ENCODE measurements around the gene ITPRIPL1.

Gene ITPRIPL1

DNA sequence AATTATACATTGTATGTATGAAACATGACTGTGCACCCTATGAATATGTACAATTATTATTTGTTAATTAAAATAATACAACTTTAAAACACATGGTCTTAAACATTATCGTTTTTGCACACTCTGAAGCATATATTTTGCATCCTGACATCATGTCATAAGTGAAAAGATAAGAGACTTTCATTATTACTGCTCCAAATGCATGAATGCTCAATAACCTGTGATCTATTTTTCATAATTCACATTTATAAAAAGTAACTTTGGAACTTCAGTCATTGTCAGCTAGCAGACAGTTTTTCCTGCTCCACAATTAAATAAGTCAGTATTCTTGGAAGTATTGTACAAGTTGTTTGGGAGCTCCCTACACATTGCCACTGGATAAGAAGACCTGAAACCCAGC, 1.3 kb upstream of the ITPRIPL1 start:
- DNase-seq: no peak

DNA sequence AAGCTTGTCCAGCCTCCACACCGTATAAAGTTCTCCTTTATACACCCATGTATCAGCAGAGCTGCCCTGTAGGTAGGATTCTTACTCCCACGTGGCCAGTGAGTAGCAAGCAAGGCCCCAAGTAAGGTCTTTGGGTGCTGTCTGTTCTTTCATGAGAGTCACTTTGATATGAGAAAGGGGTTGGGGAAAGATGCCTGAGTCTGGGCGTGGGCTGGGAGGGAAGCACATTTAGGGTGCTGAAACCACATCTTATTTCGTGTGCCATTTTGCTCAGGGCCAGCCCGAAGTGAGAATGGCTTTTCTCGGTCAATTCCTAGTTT, 436 bp upstream of the ITPRIPL1 start:
- DNase-seq: no peak

DNA sequence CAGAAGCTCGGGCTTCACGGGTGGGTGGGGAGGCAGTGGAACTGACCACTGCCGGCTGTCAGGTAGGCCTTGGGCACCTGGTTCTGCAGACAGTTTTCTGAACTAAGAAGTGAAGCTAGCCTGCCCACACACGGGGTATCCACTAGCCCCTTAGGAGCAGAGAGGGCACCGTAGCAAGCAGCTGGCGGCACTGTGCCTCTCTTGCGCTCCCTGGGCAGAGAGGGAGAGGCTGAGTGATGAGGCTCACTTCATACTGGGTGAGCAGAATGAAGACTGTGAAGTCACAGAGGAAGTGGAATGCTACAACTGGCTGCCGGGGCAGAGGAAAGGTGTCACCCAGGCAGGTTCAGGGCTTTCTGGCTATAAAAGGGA, 753 bp downstream of the ITPRIPL1 start:
- DNase-seq: no peak

DNA sequence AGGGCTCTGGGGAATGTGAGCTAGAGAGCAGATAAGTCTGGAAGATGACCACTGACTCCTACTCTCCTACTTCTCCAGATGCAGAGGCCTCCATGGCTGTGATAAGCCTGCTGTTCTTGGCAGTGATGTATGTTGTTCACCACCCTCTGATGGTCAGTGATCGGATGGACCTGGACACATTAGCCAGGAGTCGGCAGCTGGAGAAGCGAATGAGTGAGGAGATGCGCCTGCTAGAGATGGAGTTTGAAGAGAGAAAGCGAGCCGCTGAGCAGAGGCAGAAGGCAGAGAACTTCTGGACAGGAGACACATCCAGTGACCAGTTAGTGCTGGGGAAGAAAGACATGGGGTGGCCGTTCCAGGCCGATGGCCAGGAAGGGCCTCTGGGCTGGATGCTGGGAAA, 1.4 kb downstream of the ITPRIPL1 start:
- DNase-seq: no peak

DNA sequence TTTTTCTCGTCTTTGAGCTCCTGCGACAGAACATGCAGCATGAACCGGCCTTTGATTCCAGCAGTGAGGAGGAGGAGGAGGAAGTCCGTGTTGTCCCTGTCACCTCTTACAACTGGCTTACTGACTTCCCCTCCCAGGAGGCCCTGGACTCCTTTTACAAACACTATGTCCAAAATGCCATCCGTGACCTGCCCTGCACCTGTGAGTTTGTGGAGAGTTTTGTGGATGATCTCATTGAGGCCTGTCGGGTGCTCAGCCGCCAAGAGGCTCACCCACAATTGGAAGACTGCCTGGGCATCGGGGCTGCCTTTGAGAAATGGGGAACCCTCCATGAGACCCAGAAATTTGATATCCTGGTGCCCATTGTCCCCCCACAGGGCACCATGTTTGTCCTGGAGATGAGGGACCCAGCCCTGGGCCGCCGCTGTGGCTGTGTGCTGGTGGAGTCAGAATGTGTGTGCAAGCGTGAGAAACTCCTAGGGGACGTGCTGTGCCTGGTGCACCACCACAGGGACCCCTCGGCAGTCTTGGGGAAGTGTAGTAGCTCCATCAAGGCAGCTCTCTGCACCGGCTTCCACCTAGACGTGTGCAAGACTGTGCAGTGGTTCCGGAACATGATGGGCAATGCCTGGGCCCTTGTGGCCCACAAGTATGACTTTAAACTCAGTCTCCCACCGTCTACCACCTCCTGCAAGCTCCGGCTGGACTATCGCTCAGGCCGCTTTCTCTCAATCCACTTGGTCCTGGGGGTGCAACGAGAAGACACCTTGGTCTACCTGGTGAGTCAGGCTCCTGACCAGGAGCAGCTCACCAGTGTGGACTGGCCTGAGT, 2.1 kb downstream of the ITPRIPL1 start:
- DNase-seq: no peak

DNA sequence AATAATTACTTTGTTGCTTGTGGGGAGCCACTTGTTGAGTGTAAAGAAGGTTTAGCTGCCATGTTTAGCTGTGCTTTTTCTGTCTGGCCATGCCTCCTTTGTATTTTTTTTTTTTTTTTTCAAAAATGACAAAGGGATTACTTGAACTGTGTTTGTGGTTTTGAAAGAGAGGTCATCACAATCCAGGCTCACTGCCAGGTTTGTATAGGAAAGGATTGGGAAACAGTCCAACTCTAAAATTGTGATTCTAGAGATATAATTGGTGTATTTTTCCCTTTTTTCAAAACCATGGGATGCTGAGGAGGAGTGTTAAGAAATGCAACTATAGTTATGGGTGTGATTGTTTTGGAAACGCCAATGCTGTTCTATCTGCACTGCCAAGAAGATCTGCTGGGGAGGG, 4.3 kb downstream of the ITPRIPL1 start:
- DNase-seq: no peak

DNA sequence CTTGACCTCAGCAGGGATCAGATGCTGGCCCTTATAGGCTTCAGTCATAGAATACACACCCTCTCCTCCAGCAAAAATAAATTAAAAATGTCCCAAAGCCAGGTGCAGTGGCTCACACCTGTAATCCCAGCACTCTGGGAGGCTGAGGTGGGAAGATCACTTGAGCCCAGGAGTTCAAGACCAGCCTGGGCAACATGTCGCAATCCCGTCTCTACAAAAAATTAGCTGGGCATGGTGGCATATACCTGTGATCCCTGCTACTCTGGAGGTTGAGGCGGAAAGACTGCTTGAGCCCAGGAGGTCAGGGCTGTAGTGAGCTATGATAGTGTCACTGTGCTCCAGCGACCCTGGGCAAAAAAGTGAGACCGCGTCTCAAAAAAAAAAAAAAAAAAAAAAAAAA, 4.8 kb downstream of the ITPRIPL1 start:
- no peak for DNase-seq

DNA sequence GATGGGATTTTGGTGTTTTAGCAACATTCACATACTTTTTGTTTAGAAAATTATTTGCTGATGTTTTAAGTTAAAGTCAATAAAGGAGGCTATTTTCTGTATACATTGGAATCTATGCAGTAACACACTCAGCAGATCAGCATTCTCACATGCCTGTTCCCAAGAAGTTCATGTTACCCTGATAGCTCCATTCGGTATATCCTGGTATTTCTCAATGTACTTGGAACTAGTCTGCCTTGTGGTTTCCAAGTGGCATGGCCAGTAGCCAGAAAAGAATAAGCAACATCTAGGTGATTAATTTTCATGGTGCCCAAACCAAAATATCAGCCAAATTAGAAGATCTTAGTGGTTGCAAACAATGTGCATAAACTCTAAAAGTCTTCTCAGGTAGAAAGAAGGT, 5.3 kb downstream of the ITPRIPL1 start:
- peak; percentile 3 for DNase-seq

DNA sequence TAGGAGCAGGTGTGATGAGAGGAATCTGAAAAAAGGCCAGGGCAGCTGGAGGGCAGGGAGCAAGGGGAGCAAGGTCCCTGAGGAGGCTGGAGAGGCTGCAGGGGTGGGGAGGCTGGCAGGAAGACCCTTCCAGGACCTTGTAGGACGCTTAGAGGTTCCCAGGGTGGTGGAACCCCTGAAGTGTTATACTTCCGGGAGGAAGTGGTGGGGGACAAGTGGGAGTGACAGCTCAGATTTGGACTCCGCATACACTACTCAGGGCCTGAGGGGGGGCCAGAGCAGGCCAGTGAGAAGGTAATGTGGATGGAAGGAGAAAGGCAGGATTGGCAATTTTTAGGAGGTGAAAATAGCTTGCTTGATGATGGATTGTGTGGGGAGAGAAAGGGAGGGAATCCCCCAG, 8.6 kb downstream of the ITPRIPL1 start:
- no peak for DNase-seq

DNA sequence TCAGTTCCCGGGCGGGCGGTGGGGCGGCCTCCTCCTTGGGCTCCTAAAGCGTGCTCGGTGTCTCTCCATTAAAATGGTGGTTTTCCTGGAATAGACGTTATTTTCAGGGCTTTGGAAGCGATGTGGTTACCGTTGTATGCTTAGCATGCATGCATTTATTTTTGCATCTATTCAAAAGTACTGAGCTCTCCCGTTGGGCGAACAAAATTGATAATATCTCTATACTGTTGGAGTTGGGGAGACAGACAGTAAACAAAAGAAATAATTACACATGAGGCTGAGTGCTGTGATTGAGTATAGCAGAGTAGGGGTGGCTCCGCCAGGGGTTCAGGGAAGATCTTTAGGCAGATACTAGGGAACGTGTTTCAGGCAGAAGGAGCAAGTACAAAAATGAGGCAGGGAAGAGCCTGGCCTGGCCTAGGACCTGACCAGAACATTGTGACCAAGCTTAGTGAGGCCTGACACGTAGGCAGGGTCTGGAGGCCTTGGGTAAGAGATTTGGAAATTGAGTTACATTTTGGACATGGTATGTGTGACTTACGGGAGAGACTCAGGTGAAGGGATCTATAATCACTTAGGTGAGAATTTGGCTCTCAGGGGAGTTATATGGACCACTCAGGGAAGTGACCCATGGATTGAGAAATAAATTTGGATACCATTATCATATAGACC, 11.1 kb downstream of the ITPRIPL1 start:
- DNase-seq: no peak

DNA sequence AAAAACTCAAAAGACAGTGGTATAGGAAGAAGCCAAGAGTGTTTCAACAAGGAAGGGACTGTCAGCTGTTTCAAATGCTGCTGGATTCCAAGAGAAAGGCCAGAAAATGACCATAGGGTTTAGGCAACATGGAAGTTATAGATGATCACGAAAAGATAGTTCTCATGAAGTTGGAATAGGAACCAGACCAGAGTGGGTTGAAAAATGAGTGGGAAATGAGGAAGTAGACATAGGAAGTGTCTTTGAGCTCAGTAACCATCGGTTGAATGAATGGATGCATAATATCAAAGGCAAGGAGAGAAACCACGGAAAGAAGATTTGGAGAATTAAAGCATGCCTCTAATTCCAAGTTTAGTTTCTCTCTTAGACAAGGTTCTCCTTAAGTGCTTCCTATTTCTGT, 11.8 kb downstream of the ITPRIPL1 start:
- DNase-seq: no peak

DNA sequence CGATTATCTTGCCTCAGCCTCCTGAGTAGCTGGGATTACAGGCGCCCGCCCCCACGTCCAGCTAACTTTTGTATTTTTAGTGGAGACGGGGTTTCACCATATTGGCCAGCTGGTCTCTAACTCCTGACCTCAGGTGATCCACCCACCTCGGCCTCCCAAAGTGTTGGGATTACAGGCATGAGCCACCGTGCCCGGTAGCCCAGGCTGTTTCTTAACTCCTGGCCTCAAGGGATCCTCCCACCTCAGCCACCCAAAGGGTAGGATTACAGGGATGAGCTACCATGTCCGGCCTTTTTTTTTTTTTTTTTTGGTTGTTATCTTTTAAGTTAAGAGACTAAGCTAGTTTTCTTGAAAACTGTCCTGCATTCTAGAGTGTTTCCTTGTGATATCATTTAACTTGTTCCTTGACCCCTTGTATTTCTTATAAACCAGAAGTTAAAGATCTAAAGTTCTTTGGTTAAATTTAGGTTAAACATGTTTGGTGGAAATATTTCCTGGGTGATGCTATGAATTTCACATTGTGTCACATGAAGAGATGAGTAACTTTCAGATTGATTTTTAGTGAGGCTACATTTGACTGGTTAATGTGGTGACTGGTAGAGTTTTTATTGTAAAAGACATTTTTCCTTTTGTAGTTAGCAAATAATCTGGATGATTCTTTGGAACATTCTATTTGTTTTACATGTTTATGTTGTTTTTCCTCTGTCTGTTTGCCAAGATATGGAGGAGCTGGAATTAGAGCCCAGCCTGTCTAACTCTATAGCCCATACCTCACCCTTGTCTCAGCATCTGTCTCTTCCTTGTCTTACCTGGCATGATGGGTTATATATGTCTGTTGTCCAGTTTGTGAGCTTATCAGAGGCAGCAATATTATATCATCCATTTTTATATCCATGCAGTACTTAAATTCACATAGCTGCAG, 15.6 kb downstream of the ITPRIPL1 start:
- DNase-seq: no peak

DNA sequence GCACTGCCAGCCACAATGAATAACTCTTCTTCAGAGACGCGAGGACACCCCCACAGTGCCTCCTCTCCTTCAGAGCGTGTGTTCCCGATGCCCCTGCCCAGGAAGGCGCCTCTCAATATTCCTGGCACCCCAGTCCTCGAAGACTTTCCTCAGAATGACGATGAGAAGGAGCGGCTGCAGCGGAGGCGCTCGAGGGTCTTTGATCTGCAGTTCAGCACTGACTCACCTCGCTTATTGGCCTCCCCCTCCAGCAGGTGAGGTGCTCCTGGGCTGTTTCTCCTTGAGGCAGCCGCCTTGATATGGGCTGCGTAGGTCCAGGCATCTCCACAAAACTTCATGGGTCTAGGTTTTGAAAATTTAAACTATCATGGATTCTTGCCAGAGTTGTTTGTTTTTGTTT, 16.5 kb downstream of the ITPRIPL1 start:
- DNase-seq: no peak

DNA sequence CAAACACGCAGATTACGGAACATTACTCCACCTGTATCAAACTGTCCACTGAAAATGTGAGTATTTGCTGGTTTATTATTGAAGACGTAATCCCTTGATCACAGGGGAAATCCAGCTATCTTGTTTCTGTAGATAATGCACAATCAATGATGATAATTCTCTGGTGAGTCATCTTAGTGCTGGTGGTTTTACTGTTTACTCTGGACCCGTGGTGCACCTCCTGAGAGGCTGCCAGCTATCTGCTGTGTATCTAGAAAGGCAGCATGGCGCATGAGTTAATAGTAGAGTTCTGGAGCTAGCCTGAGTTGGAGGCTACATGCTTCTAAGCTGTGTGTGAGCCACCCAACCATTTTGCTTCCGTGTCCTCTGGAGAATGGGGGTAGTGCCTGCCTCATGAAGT, 17.0 kb downstream of the ITPRIPL1 start:
- no peak for DNase-seq

DNA sequence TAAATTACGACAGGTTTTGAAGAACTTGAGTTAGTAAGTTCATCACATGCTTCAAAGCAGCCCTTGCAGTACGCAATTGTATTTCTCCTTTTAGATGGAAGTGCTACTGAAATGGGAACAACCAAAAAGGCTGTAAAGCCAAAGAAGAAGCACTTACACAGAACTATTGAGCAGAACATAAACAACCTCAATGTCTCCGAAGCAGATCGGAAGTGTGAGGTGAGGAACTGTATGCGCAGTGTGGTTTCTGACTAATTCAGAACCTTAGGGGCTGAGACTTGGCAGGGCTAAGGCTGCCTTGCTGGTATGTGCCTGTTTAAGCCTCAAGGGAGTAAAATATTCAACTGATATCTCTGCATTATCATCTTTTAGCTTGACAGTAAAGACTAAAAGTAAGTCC, 18.9 kb downstream of the ITPRIPL1 start:
- DNase-seq: no peak

DNA sequence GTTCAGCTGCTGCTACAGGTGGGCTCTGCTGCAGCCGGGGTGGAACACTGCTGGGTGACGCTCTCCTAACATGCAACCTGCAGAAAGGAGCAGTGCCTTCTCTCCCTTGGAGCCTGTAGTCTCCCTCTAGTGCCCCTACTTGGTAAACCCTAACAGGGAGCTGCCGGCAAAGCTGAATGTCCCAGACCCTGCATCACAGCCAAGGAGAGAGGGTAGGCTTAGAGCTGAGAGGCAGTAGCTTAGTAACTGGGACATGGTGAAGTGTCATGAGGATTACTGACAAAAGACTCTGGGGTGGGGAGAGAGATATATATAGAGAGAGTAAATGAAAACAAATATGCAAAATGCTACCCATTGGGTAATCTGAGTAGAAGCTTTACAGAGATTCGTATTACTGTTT, 20.3 kb downstream of the ITPRIPL1 start:
- no peak for DNase-seq

DNA sequence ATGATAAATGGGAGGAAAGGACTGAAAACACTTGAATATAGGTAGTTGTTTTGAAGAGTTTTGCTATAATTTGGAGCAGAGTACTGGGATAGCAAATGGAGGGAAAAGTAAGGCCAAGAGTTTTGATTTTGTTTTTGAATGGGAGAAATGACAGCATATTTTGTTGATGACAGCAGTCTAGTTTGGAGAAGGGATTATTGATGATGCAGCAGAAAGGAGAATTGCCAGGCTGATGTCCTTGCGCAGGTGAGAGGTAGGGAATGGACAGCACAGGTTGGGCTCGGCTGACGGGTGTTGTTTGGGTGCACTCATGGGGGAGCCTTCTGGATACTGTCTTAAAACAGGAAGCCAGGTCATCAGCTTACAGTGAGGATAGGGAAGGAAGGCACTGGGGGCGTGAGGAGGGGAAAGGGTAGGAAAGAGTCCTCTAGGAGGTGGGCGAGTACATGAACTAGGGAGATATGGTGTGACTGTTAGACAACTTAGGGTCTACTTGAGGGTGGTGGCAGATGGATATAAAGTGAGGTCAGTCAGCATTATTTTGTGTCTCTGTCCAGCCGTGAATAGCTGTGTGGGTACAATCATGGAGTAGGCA, 20.8 kb downstream of the ITPRIPL1 start:
- DNase-seq: no peak

DNA sequence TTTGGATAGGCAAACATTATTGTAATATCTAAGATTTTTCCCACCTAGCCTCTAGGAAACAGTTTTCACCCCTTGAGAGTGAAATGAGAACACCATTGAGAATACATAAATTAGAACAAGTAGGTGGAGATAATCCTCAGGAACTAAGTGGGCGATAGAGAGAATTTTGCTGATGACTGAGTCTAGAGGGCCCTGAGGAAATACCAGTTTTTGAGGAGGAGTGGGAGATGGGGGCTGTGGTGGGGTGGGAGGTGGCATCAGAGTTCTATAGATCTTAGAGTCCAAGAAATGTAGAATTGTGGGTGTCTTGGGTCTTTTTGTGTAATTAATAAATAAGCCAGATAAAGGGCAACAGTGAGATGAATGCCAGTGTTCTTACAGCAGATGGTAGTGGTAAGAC, 22.3 kb downstream of the ITPRIPL1 start:
- no peak for DNase-seq

DNA sequence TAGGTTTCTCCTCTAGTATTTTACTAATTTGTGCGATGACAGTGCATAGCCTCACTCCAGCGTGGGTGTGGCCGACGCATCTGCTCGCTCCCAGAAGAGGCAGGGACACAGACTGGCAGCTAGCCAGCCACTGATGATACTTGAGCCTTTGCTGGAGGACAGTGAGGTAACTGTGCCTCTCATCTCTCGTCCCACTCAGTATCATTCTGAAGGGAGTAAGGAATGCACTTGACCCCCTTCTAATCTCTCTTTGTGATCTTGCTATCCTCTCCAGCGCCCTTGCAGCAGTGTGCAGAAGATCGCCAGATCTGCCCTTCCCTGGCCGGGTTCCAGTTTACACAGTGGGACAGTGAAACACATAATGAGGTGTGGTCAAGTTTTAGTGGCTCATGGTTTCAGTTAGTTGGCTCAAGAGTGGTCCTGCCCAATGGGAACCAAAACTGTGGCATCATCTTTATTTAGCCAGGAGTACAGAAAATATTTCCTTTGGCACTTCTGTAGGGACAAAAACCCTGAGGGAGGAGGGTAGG, 28.0 kb downstream of the ITPRIPL1 start:
- DNase-seq: peak; percentile 95

DNA sequence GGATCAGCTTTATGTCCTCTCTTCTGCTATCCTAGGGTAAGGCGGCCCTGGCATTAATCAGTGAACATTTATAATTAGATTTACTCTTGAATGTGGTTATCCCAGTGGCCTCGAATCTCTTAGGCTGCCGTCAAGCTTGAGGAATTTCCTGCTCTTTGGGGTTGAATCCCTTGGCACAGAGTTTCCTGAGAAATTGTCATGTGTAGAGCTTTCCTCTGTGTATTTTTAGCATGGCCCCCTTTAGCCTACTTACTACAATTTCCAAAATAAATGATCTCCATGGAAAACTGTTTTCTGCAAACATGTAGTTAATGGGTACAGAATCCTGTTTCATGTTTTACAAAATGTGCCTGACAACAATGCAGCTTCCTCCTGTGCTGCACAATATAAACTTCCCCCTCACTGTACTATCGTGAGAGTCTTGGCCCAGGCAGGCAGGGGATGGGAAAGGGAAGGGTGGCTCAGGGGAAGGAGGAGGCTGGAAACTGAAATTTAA, 28.5 kb downstream of the ITPRIPL1 start:
- no peak for DNase-seq

DNA sequence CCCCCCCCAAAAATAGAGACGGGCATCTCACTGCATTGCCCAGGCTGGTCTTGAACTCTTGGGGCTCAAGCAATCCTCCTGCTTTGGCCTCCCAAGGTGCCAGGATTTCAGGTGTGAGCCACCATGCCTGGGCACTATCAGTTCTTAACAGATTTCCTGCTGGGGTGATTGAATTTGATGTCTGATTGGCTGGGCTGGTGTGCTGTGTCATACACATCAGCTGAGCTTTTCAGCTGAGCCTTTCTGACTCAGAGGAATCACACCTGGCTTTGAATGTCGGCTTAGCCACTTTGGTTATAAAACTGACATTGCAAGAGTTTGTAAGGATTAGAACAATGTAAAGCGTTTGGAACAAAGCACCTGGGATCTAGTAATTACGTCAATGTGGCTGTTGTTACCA, 29.4 kb downstream of the ITPRIPL1 start:
- no peak for DNase-seq

DNA sequence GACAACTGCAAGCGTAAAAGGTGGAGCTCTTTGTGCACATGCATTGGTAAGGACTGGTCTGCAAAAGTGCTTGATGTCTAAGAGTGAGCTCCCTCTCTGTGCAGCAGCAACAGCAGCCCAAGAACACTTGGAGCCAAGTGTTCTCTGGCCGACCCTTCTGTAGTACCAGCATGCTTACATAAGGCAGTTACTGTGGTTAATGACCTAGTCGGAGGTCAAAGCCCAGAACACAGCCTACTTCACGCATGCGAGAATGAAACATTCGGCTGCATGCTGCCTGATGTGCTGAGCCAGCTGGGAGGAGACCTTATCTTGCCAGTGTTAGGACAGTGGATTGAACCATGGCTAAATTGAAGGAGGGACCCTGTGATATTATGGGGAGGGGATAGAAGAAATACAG, 31.8 kb downstream of the ITPRIPL1 start:
- no peak for DNase-seq

DNA sequence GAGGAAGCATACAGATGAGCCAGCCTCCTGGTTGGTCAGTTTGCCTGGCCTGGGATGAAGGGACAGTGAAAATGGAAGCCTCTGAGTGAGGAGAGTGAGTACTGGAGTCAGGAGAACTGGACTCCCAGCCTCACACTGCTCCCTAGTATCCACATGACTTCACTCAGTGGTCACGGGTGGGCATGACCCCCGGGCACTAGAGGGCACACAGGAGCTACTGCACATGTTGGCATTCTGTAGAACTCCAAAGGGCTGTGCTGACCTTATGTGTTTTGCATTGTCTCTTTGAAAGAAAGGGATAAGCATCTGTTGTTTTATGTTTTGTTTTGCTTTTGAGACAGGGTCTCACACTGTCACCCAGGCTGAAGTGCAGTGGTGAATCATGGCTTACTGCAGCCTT, 34.2 kb downstream of the ITPRIPL1 start:
- no peak for DNase-seq

Data from NCI-H510A treated with DMSO at 0.1 percent for 48 hours (cell line).